DMS53 (cell line): Measurements from ENCODE around the gene MMEL1.
"Not testable (repeated sequence)": the region's sequence is repeated elsewhere in the genome, so short reads cannot be mapped to it uniquely, and the experiment has no call there.

Source experiments
- DNase-seq: peaks from one replicate; lab custom pipeline; 2025; lab: John Stamatoyannopoulos, UW

The MMEL1 gene

DNA sequence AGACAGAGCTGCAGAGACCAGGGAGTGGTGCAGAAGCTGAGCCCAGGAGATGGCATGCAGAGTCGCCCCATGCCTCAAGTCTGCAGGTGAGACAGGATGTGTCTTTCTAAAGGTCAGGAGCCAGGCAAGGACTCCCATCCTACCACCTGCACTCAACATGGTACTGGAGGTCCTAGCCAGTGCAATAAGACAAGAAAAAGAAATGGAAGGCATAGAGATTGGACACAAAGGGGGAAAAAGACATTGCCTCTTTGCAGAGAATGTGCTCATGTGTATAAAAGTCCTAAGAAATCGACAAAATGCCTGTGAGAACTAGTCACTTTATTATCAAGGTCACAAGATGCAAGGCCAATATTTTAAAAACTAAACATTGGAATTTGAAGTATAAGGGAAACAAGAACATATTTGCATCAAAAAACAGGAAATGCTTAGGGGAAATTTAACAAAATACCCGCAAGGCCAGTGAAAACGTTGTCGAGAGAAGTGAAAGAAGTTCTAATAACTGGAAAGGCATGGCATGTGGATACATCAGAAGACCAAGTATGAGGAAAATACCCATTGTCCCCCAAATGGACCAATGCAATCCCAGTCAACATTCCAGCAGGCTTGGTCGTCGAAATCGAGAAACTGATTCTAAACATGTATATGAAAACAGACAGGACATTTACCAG lies 59.4 kb downstream of the MMEL1 start:
- DNase-seq, result no peak

DNA sequence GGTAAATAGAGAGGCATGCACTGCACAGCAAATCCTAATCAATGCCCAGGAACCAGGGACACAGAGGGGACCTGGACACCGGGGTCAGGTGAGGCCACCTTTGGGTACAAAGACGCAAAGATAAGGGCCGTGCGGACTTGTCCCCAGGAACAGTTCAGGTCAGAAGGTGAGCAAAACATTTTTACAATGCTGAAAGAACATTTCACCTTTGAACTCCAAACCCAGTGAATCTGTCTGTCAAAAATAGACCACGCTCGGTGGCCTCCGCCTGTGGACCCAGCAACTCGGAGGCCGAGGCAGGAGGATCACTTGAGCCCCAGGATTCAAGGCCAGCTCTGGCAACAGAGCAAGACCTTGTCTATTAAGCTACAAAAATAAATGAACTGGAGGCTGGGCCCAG lies 61.5 kb downstream of the MMEL1 start:
- DNase-seq, result no peak

DNA sequence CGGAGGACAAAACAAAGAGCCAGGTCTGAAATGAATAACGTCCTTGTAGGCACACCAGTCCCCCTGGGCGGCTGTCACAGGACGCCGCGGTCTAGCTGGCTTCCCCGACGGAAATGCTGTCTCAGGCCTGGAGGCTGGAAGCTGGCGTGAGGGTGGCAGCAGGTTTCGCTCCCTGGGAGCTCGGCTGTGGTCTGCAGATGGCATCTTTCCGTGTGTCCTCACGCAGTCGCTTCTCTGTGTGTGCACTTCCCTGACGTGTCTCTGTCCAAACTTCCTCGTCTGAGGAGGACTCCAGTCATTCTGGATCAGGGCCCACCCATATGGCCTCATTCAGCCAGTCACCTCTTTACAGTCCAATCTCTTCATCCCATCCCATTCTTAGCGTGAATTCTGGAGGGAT lies 62.5 kb downstream of the MMEL1 start:
- DNase-seq, result no peak

DNA sequence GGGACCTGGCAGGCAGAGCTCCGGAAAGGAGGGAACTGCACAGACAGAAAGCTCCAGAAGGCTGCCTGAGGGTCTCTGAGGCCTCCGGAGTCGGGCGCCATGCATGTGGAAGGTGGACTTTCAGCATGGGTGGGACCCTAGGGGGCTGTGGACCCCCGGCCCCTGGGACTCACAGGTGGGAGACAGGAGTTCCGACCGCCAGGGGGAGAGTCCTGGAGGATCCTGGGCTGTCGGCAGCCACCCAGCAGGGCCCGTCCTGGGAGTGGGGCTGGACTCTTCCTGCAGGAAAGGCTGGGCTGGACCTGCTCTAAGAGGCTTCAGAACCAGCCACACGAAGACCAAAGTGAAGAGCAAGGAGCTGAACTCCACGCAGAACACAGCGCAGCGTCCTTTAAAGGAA lies 63.1 kb downstream of the MMEL1 start:
- not testable (repeated sequence) for DNase-seq

DNA sequence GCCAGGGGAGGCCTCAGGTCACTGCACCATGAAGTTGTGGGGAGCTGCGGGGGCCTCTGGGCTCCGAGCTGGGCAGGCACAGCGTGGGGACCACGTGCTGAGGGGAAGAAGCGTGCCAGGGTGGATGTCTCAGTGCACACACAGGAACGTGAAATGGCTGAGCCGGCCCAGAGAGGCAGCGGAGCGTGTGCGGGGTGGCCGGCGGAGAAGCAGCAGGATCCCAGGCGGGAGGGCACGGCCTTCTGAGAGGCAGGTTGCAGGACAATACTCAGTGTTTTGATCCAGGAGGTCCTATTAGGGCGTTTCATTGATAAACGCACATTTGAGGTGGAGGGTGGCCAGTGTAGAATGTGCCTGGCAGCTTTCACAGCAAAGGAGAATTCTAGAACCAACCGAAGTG lies 63.8 kb downstream of the MMEL1 start:
- DNase-seq, result no peak

DNA sequence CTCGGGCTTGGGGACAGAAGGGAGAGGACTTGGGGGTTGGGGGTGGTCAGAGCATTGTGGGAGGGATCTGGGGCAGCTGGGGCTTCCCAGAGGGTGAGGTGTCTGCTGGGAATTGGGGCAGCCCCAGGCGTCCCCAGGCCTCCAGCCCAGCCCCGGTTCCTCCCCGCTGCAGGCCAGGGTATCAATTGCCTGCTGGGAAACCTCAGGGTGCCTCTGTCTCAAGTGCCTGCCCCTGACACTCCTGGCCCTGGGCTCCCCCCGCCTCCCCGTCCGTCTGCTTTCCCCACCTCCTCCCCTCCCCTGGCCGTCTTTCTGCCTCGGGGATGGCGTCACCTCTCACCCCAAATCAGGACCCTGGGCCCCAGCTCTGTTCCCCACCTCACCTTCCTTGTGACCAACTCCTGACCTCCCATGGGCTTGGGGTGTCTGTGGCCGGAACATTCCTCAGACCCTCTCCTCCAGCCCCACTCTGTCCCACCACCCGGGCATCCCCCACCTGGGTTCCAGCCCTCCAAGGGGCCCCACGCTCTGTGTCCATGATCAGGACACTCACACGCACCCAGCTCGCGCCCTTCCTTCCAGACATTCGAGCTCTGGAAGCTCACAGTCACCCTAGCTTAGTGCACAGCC lies 64.5 kb downstream of the MMEL1 start:
- DNase-seq, result not testable (repeated sequence)

DNA sequence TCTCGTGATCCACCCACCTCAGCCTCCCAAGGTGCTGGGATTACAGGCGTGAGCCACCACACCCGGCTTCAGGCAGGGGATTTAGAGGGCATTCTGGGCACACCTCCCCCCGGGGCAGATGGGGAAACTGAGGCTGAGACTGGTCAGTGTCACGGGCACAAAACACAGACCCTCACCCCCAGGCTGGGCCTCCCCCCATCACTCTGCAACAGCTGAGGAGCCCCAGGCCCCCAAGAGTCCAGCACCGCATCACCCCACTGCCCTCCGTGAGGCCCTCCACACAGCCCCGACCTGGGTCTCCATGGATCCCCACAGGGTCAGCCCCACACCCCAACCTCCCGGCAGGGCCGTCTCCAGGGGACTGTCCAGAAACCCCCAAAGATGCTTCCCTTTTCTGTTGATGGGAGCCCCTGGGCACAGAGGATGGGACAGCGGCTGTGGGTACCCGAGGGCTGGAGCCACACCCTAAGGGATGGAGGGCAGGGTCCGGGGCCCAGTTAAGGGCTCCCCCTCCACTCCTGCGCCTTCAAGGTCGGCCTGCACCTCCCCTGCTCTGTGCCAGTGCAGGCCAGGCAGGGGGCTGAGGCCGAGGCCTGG lies 65.6 kb downstream of the MMEL1 start:
- no peak for DNase-seq

DNA sequence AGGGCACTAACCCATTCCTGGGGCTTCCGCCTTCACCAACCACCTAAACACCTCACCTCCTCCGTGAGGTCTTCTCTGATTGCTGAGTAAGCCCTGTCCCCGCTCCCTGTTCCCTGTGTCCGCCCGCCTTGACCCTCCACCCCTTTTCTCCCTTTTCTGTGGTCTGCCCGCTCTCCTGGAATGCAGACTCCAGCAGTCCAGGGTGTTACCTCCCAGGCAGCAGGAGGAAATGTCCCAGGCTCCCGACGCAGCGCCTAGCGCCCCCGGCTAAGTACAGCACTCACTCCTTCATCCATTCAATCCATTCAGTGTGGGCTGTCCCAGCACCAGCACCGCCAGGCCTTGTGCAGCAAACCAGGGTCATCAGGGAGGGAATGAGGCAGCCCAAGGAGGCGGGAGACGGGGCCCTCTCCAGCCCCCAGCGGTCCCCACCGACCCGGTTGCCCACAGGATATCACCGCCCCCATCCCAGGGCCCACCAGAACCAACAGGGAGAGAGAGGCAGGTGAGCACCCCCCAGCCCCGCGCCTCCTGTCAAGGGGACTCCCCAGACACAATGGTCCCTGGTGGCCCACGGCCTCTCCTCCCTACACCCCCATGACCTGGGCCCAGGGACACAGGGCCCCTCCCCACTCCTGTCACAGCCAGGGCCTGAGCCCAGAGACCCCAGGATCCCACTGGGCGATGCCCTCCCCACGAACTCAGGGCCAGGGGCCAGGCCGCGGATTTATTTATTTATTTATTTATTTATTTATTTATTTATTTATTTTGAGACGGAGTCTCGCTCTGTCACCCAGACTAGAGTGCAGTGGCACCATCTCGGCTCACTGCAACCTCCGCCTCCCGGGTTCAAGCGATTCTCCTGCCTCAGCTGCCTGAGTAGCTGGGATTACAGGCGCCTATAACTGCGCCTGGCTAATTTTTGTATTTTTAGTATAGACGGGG lies 66.4 kb downstream of the MMEL1 start:
- DNase-seq, result no peak

DNA sequence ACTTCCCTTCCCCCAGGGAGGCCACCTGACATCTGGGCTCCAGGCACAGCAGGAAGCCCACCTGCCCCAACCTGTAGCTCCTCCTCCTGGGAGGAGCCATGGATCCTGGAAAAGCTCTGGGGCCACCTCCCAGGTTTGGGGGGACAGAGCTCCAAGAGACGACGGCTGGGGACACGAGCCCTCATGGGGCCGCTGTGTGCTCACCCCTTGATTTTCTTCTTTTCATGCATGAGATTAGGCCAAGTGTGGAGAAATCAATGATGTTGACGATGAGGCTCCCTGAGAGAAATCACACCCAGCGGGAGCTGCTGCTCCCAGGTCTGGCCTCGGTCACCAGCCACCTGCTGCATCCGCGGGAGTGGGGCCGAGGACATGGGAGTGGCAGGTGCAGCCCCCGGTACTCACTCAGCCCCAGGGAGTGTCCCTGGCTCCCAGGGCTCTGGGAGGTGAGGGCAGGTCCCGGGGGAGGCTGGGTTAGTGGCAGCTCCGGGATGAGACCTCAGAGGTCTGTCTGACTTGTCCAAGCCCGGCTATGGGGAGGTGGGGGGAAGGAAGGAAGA lies 67.9 kb downstream of the MMEL1 start:
- no peak for DNase-seq

DNA sequence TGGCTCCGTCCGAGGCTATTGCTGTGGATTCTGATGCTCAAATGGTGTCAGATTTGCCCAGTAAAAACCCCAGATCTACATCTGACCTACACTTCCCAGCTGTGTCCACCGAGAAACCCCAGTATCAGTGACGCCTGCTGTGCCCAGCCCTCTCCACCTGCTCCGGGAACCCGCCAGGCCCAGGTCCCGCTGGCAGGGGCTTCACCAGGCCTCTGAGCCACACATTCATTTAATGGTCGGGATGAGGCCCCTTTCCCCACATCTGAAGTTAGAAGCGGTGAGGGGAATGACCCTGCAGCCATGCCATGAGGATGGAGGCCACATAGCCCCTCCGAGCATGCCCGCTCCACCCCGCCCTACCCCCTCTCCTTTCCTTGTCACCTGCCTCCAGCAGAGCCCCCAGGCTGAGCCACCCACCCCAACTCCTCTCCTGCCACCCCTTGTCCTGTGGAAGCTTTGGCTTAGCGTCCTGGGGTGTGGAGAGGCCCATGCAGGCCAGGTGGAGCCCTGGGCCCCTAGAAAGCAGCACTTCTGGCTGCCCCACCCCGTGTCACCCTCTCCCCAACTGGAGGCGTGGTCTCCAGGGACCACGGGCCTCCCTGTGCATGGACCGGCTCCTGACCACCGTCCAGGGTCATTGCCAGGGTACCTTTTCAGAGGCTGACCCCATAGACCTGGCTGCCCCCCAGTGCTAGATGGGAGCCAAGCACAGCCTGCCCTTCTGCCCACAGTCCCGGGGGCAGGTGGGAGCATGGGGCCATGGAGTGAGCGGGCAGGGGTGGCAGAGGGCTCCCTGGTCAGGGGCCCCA lies 68.6 kb downstream of the MMEL1 start:
- no peak for DNase-seq

DNA sequence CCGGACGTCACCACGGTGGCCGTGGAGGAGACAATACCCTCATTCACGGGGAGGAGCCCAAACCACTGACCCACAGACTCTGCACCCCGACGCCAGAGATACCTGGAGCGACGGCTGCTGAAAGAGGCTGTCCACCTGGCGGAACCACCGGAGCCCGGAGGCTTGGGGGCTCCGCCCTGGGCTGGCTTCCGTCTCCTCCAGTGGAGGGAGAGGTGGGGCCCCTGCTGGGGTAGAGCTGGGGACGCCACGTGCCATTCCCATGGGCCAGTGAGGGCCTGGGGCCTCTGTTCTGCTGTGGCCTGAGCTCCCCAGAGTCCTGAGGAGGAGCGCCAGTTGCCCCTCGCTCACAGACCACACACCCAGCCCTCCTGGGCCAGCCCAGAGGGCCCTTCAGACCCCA lies 69.6 kb downstream of the MMEL1 start:
- DNase-seq, result no peak

DNA sequence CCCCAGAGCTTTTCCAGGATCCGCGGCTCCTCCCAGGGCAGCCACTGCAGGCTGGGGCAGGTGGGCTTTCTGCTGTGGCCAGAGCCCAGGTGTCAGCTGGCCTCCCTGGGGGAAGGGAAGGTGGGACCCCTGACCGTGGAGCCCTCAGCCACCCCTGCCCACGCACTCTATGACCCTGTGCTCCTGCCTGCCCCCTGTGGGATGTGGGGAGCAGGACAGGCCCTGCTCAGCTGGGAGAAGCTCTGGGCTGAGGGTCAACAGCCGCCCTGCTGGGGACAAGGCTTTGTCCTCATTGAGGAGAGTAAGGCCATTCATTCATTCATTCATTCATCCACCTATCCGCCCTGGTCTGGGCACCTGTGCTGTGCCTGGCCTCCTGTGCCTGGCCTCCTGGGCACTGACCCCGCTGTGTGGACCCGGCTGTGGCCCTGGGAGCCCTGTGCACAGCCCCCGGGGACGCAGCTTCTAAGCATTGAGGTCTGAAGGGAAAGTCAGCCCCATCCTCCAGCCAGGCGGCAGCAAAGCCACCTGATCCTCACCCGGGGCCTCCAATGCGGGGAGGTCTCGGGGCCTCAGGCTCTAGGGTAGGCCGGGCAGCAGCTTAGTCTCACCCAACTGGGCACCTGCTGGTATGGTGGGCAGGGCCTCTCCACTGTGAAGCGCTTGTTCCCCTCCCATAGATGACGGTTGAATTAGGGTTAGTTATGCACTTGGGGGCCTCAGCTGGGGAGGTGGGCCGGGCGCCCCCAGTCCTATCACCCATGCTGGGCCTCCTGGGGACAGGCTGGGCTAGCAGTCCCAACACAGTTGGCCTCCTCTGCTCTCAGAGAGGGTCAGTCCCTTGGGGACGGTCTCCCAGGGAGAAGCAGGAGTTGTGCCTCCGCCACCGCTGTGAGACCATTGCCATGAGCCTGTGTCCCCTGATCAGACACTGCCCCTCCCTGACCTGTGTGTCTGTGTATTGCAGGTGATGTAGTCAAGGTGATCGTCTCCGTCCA lies 70.6 kb downstream of the MMEL1 start:
- DNase-seq, result peak; percentile 23

DNA sequence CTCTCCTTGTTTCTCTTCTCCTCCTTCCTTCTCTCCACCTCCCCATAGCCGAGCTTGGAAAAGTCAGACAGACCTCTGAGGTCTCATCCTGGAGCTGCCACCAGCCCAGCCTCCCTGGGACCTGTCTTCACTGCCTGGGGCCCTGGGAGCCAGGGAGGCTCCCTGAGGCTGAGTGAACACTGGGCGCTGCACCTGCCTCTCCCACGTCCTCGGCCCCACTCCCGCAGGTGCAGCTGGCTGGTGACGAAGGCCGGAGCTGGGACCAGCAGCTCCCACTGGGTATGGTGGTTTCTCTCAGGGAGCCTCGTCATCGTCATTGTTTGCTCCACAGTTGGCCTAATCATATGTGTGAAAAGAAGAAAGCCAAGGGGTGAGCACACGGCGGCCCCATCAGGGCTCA lies 71.4 kb downstream of the MMEL1 start:
- no peak for DNase-seq

DNA sequence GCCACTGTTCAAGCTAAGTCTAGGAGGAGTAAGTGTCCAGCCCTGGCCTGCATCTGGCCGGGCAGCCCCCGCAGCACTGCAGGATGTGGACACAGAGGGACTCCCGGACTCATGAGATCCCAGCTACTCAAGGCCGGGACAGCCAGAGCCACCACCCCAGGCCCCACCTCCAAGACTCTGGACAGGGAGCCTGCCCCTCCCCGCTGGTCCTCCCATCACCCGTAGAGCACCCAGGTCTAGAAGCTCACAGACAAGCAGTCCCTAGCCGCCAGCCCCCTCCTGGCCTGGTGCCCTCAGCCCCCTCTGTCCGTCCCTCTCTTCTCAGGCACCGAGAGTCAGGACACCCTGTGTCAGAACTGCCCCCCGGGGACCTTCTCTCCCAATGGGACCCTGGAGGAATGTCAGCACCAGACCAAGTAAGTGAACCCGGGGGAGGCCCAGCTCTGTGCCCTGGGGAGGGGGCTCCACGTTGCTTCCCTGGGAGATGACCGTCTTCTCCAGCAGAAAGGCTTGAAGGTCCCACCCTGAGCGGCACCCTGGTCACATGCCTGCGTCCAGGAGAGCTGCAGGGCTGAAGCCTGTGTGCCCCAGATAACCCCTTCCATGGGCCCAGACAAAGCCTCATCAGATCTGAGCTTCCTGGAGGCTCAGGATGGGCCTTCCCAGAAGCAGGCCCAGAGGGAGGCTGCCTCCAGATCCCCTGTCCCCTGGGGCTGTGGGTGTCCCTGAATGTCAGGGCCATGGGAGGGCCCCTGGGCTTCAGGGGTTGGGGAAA lies 72.3 kb downstream of the MMEL1 start:
- DNase-seq, result no peak

DNA sequence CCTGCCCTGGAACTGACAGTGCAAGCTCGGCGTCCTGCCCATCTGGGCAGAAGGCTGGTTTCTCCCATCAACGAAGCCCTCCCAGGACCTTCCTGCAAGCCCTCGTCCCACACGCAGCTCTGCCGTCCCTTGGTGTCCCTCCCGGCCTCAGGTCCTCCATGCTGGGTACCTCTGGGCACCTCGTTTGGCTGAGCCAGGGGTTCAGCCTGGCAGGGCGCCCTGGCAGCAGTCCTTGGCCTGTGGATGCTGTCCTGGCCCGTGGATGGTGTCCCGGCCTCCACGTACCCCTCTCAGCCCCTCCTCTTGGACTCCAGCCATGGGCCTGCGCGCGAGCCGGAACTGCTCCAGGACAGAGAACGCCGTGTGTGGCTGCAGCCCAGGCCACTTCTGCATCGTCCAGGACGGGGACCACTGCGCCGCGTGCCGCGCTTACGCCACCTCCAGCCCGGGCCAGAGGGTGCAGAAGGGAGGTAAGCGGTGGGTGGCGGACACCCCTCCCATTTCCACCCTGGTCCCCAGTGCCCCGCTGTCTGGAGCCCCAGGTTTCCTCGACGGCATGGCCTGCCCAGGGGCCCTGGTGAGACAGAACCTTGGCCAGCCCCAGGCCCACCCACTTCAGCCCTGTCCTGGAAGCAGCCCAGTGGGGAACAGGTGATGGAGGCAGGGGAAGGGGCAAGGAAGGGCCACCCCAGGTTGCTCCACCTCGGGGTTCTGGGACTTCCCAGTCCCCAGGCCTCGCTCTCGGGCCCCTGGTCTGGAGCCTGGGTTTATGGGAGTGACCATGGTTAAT lies 73.1 kb downstream of the MMEL1 start:
- no peak for DNase-seq

DNA sequence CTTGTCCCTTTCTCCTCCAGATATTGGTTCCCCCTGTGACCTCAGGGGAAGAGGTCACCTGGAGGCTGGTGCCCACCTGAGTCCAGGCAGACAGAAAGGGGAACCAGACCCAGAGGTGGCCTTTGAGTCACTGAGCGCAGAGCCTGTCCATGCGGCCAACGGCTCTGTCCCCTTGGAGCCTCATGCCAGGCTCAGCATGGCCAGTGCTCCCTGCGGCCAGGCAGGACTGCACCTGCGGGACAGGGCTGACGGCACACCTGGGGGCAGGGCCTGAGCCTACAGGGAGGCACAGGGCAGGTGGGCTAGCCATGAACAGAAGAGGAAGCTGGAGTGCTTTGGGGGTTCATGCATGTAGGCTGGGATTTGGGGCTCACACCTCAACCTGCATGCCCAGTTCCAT lies 74.0 kb downstream of the MMEL1 start:
- DNase-seq, result no peak

DNA sequence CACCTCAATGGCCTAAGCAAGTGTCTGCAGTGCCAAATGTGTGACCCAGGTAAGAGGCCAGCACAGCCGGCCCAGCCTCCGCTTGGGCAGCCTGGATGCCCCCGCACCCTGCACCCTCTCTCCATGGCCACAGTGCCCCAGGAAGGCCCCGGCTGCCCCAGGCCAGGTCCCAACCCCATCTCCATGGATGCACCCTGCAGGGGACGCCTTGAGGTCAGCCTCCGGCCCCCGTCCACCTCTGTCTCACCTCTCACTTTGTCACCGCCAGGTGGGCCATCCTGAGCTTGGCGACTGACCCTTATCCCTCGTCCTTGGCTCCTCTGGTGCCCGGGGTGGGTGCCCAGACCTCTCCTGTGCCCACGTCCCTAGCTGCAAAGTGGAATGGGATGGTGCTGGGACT lies 74.4 kb downstream of the MMEL1 start:
- DNase-seq, result no peak
